ENCODE data around the gene EIF5A.

EIF5A gene

GRCh38 chr17:7285679-7286078, 21.7 kb upstream of the EIF5A start:
- DNase-seq (ENCODE audit: low read depth in 2 of 2): no peak

- DNase-seq (ENCODE audit: low read depth in 2 of 2): no peak
Measured at GRCh38 chr17:7289256-7290032, 18.0 kb upstream of the EIF5A start.

- no peak for DNase-seq (ENCODE audit: low read depth in 2 of 2)
Measured at GRCh38 chr17:7290166-7290565, 17.3 kb upstream of the EIF5A start.

GRCh38 chr17:7290685-7291084, 16.7 kb upstream of the EIF5A start:
- DNase-seq (ENCODE audit: low read depth in 2 of 2): no peak

GRCh38 chr17:7292194-7292593, 15.2 kb upstream of the EIF5A start:
- no peak for DNase-seq (ENCODE audit: low read depth in 2 of 2)

GRCh38 chr17:7292729-7293128, 14.7 kb upstream of the EIF5A start:
- no peak for DNase-seq (ENCODE audit: low read depth in 2 of 2)

- DNase-seq (ENCODE audit: low read depth in 2 of 2): no peak
Measured at GRCh38 chr17:7293159-7293558, 14.3 kb upstream of the EIF5A start.

GRCh38 chr17:7293816-7294613, 13.4 kb upstream of the EIF5A start:
- no peak for DNase-seq (ENCODE audit: low read depth in 2 of 2)

GRCh38 chr17:7294614-7295153, 12.7 kb upstream of the EIF5A start, which contains the start of gene YBX2:
TSS of gene YBX2 (minus strand) at chr17:7294639. CDS start at chr17:7294500, 139 bp downstream.
- peak in 1 of 2 donors; percentile 41 for DNase-seq (ENCODE audit: low read depth in 2 of 2)

- no peak for DNase-seq (ENCODE audit: low read depth in 2 of 2)
Measured at GRCh38 chr17:7295230-7296180, 11.9 kb upstream of the EIF5A start.

- DNase-seq (ENCODE audit: low read depth in 2 of 2): peak; percentile 37 to 49
Measured at GRCh38 chr17:7296189-7296861, 11.1 kb upstream of the EIF5A start.

- no peak for DNase-seq (ENCODE audit: low read depth in 2 of 2)
Measured at GRCh38 chr17:7304179-7304578, 3.2 kb upstream of the EIF5A start.

- DNase-seq (ENCODE audit: low read depth in 2 of 2): no peak
Measured at GRCh38 chr17:7307686-7308624, 527 bp downstream of the EIF5A start.

- DNase-seq (ENCODE audit: low read depth in 2 of 2): peak; percentile 65 to 67
Measured at GRCh38 chr17:7308625-7309433, 1.4 kb downstream of the EIF5A start.

GRCh38 chr17:7309628-7310027, 2.2 kb downstream of the EIF5A start:
- no peak for DNase-seq (ENCODE audit: low read depth in 2 of 2)

- no peak for DNase-seq (ENCODE audit: low read depth in 2 of 2)
Measured at GRCh38 chr17:7311110-7311705, 3.8 kb downstream of the EIF5A start.

- DNase-seq (ENCODE audit: low read depth in 2 of 2): no peak
Measured at GRCh38 chr17:7312432-7313087, 5.1 kb downstream of the EIF5A start.
